HepG2 (cell line): ENCODE data around the gene UBAP2. TPM values are rescaled to one million over a fixed set of nuclear protein-coding genes. Genes with fewer than 3 reads are reported as not detected.

Experiments used
- AKAP8 ChIP-seq: sonication (generic); formaldehyde crosslinking; IDR thresholded peaks from 2 replicates; pipeline ENCODE4 v1.5.1; 2020; ENCODE audit warnings: mild to moderate bottlenecking, missing genetic modification reagents
- HOXA9 ChIP-seq: sonication (generic); formaldehyde crosslinking; IDR thresholded peaks from 2 replicates; pipeline ENCODE4 v1.8.1; 2022; ENCODE audit warnings: missing genetic modification reagents, mild to moderate bottlenecking, moderate library complexity, borderline replicate concordance
- JUN ChIP-seq: sonication (generic); formaldehyde crosslinking; IDR thresholded peaks from 2 replicates; pipeline ENCODE4 v1.4.0; 2020; ENCODE audit warnings: mild to moderate bottlenecking, missing genetic modification reagents
- MBNL3 ChIP-seq: fragments of 250-450 bp; sonication (Bioruptor Pico); conservative IDR thresholded peaks from 2 replicates; pipeline ENCODE4 v1.8.0; 2022; ENCODE audit warnings: mild to moderate bottlenecking, inconsistent platforms
- MTF2 ChIP-seq: sonication (generic); formaldehyde crosslinking; IDR thresholded peaks from 2 replicates; pipeline ENCODE4 v1.5.0; 2020; ENCODE audit warnings: missing genetic modification reagents, borderline replicate concordance
- SSRP1 ChIP-seq: IDR thresholded peaks from 2 replicates; pipeline ENCODE4 v1.6.1; 2016; ENCODE audit warnings: control low read depth
- TCF7L2 ChIP-seq: IDR thresholded peaks from 2 replicates; pipeline ENCODE4 v1.6.1; 2011; ENCODE audit warnings: mild to moderate bottlenecking, low read depth, low read length, moderate library complexity
- ZEB1 ChIP-seq: IDR thresholded peaks from 2 replicates; pipeline ENCODE4 v1.6.1; 2012; ENCODE audit warnings: mild to moderate bottlenecking, low read depth, inconsistent platforms; ENCODE audit not compliant: insufficient replicate concordance
- ZNF256 ChIP-seq: sonication (generic); formaldehyde crosslinking; conservative IDR thresholded peaks from 2 replicates; pipeline ENCODE4 v1.4.0; 2020; ENCODE audit warnings: missing genetic modification reagents
- ZNF484 ChIP-seq: sonication (generic); formaldehyde crosslinking; IDR thresholded peaks from 2 replicates; pipeline ENCODE4 v1.5.1; 2020; ENCODE audit warnings: mild to moderate bottlenecking, low read depth, missing genetic modification reagents, borderline replicate concordance
- ZNF850 ChIP-seq: sonication (generic); formaldehyde crosslinking; conservative IDR thresholded peaks from 2 replicates; pipeline ENCODE4 v1.9.0; 2021; ENCODE audit warnings: mild to moderate bottlenecking, missing genetic modification reagents
- ZNF883 ChIP-seq: sonication (generic); formaldehyde crosslinking; IDR thresholded peaks from 2 replicates; pipeline ENCODE4 v1.5.1; 2020; ENCODE audit warnings: mild to moderate bottlenecking, missing genetic modification reagents; ENCODE audit errors: not compliant biosample characterization
- polyA plus RNA-seq, 8 experiments: library from polyadenylated mRNA; depleted of rRNA in 3 of 8; stranded (reverse) in 7 of 8; unstranded in 1 of 8; fragments of >200 nt; fragmentation: Illumina TruSeq in 4 of 8; extraction: Trizol in 4 of 8; gene quantifications; 2 replicates each; pipeline versions ENCODE4 v1.2.1 to v1.2.3, GENCODE V29; 2011 to 2016; ENCODE audit warnings: low read depth in 4 of 8, missing spikeins in 1 of 8, mixed read lengths in 1 of 8; ENCODE audit not compliant: insufficient read depth in 1 of 8
- total RNA-seq, 5 experiments: library from RNA; depleted of rRNA; stranded (reverse); fragments of >200 nt; fragmentation: Illumina TruSeq; extraction: Trizol; gene quantifications; 2 replicates each; pipeline ENCODE4 v1.2.3, GENCODE V29; 2016; ENCODE audit warnings: low read depth in 1 of 5
- TF ChIP-seq, protein P1 (sequence below): sonication (generic); formaldehyde crosslinking; IDR thresholded peaks from 2 replicates; pipeline ENCODE4 v1.4.0; 2020; ENCODE audit warnings: missing genetic modification reagents
- TF ChIP-seq, protein P2 (sequence below): sonication (generic); formaldehyde crosslinking; IDR thresholded peaks from 2 replicates; pipeline ENCODE4 v1.5.0; 2020; ENCODE audit warnings: mild to moderate bottlenecking, missing genetic modification reagents, borderline replicate concordance
- TF ChIP-seq, protein P3 (sequence below): sonication (generic); formaldehyde crosslinking; IDR thresholded peaks from 2 replicates; pipeline ENCODE4 v1.5.0; 2020; ENCODE audit warnings: mild to moderate bottlenecking, low read depth, missing genetic modification reagents, borderline replicate concordance

The UBAP2 gene
- total and polyA plus RNA-seq, 2 of the 13 experiments (the other 11 are each of a cell fraction or from before 2014, with no cell fraction given), result 19.0 to 22.0 TPM

DNA sequence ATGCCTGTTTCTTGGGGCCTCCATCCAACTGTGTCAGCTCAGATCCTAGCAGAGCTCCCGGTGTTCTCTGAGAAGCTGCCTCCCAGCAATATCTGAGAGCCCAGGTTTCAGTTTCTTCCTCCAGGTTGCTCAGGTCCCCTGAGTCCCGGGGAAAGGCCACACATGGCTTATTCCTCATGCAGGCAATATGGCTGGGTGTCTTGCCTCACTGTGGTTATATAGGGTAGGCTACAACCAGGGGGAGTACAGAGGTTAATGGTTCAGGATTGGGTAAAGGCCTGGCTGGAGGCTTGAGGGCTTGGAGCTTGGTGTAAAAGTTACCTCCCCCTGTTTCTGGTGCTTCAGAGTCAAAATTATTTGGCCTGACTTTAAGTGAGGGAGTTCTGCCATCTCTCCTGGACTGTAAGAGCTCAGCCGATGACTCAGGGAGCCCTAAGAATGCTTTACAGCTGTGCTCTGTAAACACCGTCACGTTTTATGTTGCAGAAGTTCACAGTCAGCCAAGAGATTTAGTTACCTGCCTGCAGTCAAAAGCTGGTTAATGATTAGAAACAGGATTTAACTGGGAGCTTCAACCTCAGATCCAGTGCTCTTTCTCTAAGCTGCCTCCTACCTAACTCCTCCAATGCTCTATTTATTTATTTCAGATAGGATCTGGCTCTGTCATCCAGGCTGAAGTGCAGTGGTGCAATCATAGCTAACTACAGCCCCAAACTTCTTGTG, 24.3 kb upstream of the UBAP2 start (continued):
- TF ChIP-seq ZNF256 (CRISPR knock-in tag), result no peak
- TF ChIP-seq, protein P1, sequence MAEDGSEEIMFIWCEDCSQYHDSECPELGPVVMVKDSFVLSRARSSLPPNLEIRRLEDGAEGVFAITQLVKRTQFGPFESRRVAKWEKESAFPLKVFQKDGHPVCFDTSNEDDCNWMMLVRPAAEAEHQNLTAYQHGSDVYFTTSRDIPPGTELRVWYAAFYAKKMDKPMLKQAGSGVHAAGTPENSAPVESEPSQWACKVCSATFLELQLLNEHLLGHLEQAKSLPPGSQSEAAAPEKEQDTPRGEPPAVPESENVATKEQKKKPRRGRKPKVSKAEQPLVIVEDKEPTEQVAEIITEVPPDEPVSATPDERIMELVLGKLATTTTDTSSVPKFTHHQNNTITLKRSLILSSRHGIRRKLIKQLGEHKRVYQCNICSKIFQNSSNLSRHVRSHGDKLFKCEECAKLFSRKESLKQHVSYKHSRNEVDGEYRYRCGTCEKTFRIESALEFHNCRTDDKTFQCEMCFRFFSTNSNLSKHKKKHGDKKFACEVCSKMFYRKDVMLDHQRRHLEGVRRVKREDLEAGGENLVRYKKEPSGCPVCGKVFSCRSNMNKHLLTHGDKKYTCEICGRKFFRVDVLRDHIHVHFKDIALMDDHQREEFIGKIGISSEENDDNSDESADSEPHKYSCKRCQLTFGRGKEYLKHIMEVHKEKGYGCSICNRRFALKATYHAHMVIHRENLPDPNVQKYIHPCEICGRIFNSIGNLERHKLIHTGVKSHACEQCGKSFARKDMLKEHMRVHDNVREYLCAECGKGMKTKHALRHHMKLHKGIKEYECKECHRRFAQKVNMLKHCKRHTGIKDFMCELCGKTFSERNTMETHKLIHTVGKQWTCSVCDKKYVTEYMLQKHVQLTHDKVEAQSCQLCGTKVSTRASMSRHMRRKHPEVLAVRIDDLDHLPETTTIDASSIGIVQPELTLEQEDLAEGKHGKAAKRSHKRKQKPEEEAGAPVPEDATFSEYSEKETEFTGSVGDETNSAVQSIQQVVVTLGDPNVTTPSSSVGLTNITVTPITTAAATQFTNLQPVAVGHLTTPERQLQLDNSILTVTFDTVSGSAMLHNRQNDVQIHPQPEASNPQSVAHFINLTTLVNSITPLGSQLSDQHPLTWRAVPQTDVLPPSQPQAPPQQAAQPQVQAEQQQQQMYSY (CRISPR knock-in tag), result no peak
- no peak for TF ChIP-seq MTF2
- no peak for TF ChIP-seq MBNL3 (CRISPR knock-in tag)
- TF ChIP-seq ZNF883 (CRISPR knock-in tag), result no peak
- no peak for TF ChIP-seq HOXA9 (CRISPR knock-in tag)
- TF ChIP-seq ZNF850 (CRISPR knock-in tag), result no peak
- TF ChIP-seq, protein P2, sequence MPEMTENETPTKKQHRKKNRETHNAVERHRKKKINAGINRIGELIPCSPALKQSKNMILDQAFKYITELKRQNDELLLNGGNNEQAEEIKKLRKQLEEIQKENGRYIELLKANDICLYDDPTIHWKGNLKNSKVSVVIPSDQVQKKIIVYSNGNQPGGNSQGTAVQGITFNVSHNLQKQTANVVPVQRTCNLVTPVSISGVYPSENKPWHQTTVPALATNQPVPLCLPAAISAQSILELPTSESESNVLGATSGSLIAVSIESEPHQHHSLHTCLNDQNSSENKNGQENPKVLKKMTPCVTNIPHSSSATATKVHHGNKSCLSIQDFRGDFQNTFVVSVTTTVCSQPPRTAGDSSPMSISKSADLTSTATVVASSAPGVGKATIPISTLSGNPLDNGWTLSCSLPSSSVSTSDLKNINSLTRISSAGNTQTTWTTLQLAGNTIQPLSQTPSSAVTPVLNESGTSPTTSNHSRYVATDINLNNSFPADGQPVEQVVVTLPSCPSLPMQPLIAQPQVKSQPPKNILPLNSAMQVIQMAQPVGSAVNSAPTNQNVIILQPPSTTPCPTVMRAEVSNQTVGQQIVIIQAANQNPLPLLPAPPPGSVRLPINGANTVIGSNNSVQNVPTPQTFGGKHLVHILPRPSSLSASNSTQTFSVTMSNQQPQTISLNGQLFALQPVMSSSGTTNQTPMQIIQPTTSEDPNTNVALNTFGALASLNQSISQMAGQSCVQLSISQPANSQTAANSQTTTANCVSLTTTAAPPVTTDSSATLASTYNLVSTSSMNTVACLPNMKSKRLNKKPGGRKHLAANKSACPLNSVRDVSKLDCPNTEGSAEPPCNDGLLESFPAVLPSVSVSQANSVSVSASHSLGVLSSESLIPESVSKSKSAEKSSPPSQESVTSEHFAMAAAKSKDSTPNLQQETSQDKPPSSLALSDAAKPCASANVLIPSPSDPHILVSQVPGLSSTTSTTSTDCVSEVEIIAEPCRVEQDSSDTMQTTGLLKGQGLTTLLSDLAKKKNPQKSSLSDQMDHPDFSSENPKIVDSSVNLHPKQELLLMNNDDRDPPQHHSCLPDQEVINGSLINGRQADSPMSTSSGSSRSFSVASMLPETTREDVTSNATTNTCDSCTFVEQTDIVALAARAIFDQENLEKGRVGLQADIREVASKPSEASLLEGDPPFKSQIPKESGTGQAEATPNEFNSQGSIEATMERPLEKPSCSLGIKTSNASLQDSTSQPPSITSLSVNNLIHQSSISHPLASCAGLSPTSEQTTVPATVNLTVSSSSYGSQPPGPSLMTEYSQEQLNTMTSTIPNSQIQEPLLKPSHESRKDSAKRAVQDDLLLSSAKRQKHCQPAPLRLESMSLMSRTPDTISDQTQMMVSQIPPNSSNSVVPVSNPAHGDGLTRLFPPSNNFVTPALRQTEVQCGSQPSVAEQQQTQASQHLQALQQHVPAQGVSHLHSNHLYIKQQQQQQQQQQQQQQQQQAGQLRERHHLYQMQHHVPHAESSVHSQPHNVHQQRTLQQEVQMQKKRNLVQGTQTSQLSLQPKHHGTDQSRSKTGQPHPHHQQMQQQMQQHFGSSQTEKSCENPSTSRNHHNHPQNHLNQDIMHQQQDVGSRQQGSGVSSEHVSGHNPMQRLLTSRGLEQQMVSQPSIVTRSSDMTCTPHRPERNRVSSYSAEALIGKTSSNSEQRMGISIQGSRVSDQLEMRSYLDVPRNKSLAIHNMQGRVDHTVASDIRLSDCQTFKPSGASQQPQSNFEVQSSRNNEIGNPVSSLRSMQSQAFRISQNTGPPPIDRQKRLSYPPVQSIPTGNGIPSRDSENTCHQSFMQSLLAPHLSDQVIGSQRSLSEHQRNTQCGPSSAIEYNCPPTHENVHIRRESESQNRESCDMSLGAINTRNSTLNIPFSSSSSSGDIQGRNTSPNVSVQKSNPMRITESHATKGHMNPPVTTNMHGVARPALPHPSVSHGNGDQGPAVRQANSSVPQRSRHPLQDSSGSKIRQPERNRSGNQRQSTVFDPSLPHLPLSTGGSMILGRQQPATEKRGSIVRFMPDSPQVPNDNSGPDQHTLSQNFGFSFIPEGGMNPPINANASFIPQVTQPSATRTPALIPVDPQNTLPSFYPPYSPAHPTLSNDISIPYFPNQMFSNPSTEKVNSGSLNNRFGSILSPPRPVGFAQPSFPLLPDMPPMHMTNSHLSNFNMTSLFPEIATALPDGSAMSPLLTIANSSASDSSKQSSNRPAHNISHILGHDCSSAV (CRISPR knock-in tag), result no peak
- TF ChIP-seq JUN, result no peak
- TF ChIP-seq SSRP1 (CRISPR knock-in tag), result no peak
- TF ChIP-seq AKAP8, result no peak
- peak; percentile 67 for TF ChIP-seq ZEB1
- TF ChIP-seq, protein P3, sequence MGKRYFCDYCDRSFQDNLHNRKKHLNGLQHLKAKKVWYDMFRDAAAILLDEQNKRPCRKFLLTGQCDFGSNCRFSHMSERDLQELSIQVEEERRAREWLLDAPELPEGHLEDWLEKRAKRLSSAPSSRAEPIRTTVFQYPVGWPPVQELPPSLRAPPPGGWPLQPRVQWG (CRISPR knock-in tag), result no peak
- no peak for TF ChIP-seq TCF7L2
- no peak for TF ChIP-seq ZNF484 (CRISPR knock-in tag)
